SK-N-SH (cell line): Measurements from ENCODE around the gene CEP170. TPM values are rescaled to one million over a fixed set of nuclear protein-coding genes. Genes with fewer than 3 reads are reported as not detected.

Source experiments
- CTCF ChIA-PET: fragments of 300-600, 350-600 bp; formaldehyde crosslinking; extraction: SDS; loops from one replicate; lab custom pipeline; 2021; lab: Yijun Ruan, JAX
- POLR2A ChIA-PET: fragments of 350-600 bp; sonication (Branson Sonifier 250); formaldehyde crosslinking; extraction: SDS; loops from one replicate; lab custom pipeline; 2020; ENCODE audit warnings: antibody characterized with exemption, inconsistent platforms; lab: Yijun Ruan, JAX
- DNase-seq: peaks from one replicate; pipeline ENCODE4 v3.0.0; 2012
- H2AFZ ChIP-seq: fragments of 200-600 bp; sonication (generic); 2 replicates; pipeline ENCODE4 v1.8.1; 2016; ENCODE audit warnings: antibody characterized with exemption, mild to moderate bottlenecking, low read depth
- H3F3A ChIP-seq: fragments of 200-600 bp; sonication (generic); replicated peaks from 2 replicates; pipeline ENCODE3; 2016; ENCODE audit warnings: antibody characterized with exemption, mild to moderate bottlenecking; ENCODE audit not compliant: insufficient read depth
- H3K27ac ChIP-seq, 2 experiments: fragments of 200-500 bp in 1 of 2; fragments of 200-600 bp in 1 of 2; sonication (Bioruptor generic) in 1 of 2; sonication (generic), shearing (Covaris generic) in 1 of 2; 2 replicates each; pipeline versions ENCODE4 v1.5.1 to v1.6.1; 2014 to 2016; ENCODE audit warnings: low read depth in 2 of 2, inconsistent platforms in 1 of 2, low read length in 1 of 2, mild to moderate bottlenecking in 1 of 2, mixed read lengths in 1 of 2
- H3K27me3 ChIP-seq: fragments of 200-600 bp; sonication (generic), shearing (Covaris generic); 2 replicates; pipeline ENCODE4 v1.6.1; 2016; ENCODE audit warnings: mixed run types; ENCODE audit not compliant: insufficient read depth
- H3K36me3 ChIP-seq, 2 experiments: fragments of 200-500 bp in 1 of 2; fragments of 200-600 bp in 1 of 2; sonication (Bioruptor generic) in 1 of 2; sonication (generic) in 1 of 2; replicated peaks in 1 of 2; 2 replicates each; pipeline versions ENCODE3 to v1.5.1; 2014 to 2016; ENCODE audit warnings: low read length in 1 of 2, mild to moderate bottlenecking in 1 of 2; ENCODE audit not compliant: insufficient read depth in 2 of 2, control insufficient read depth in 1 of 2
- H3K4me1 ChIP-seq, 2 experiments: fragments of 200-500 bp in 1 of 2; fragments of 200-600 bp in 1 of 2; sonication (Bioruptor generic) in 1 of 2; sonication (generic), shearing (Covaris generic) in 1 of 2; 2 replicates each; pipeline versions ENCODE4 v1.5.1 to v1.6.1; 2014 to 2016; ENCODE audit warnings: low read depth in 1 of 2, low read length in 1 of 2, mixed run types in 1 of 2; ENCODE audit not compliant: insufficient read depth in 2 of 2, control insufficient read depth in 1 of 2
- H3K4me2 ChIP-seq: fragments of 200-600 bp; sonication (generic), shearing (Covaris generic); 2 replicates; pipeline ENCODE4 v1.6.1; 2017; ENCODE audit warnings: mixed run types
- H3K4me3 ChIP-seq, 2 experiments: fragments of 200-500 bp in 1 of 2; fragments of 200-600 bp in 1 of 2; sonication (Bioruptor generic) in 1 of 2; sonication (generic), shearing (Covaris generic) in 1 of 2; 2 replicates each; pipeline versions ENCODE4 v1.5.1 to v1.8.1; 2014 to 2016; ENCODE audit warnings: low read depth in 2 of 2, inconsistent platforms in 1 of 2, low read length in 1 of 2, mild to moderate bottlenecking in 1 of 2, mixed read lengths in 1 of 2, moderate library complexity in 1 of 2
- H3K79me2 ChIP-seq: fragments of 200-600 bp; sonication (generic); 2 replicates; pipeline ENCODE4 v1.8.1; 2017; ENCODE audit warnings: mild to moderate bottlenecking; ENCODE audit not compliant: insufficient read depth
- H3K9ac ChIP-seq: fragments of 200-600 bp; sonication (generic); 2 replicates; pipeline ENCODE4 v1.6.1; 2017; ENCODE audit warnings: mixed run types
- H3K9me2 ChIP-seq: fragments of 200-600 bp; sonication (generic); 2 replicates; pipeline ENCODE4 v1.6.1; 2017; ENCODE audit warnings: mixed run types
- H3K9me3 ChIP-seq: fragments of 200-600 bp; sonication (generic); 2 replicates; pipeline ENCODE4 v1.6.1; 2017; ENCODE audit warnings: mixed run types, mild to moderate bottlenecking, moderate library complexity
- H4K20me1 ChIP-seq: fragments of 200-600 bp; sonication (generic); 2 replicates; pipeline ENCODE4 v1.6.1; 2017; ENCODE audit warnings: mild to moderate bottlenecking, mixed run types; ENCODE audit not compliant: insufficient read depth
- CHD2 ChIP-seq: fragments of 150-350 bp; IDR thresholded peaks from 2 replicates; pipeline ENCODE4 v1.6.1; 2018; ENCODE audit warnings: low read length; ENCODE audit not compliant: partially characterized antibody
- ELF1 ChIP-seq: IDR thresholded peaks from 2 replicates; pipeline ENCODE4 v1.4.0; 2012
- FOSL2 ChIP-seq: IDR thresholded peaks from 2 replicates; pipeline ENCODE4 v1.4.0; 2012; ENCODE audit warnings: low read depth, mild to moderate bottlenecking, moderate library complexity, borderline replicate concordance
- FOXJ3 ChIP-seq: sonication (generic); formaldehyde crosslinking; IDR thresholded peaks from 2 replicates; pipeline ENCODE4 v1.5.1; 2020; ENCODE audit warnings: mild to moderate bottlenecking, missing genetic modification reagents
- NFIC ChIP-seq: IDR thresholded peaks from 2 replicates; pipeline ENCODE4 v1.4.0; 2012; ENCODE audit warnings: borderline replicate concordance
- PBX3 ChIP-seq: IDR thresholded peaks from 2 replicates; pipeline ENCODE4; 2012
- POLR2AphosphoS5 ChIP-seq: IDR thresholded peaks from 2 replicates; pipeline ENCODE4 v1.6.1; 2012; ENCODE audit warnings: low read depth, low read length
- RAD21 ChIP-seq: IDR thresholded peaks from 2 replicates; pipeline ENCODE4 v1.6.1; 2012; ENCODE audit warnings: mild to moderate bottlenecking, low read length
- RFX5 ChIP-seq: IDR thresholded peaks from 2 replicates; pipeline ENCODE4 v1.6.1; 2012; ENCODE audit warnings: mild to moderate bottlenecking, improper control_type of control experiment, low read length
- RXRA ChIP-seq: IDR thresholded peaks from 2 replicates; pipeline ENCODE4 v1.4.0; 2012; ENCODE audit warnings: low read depth, mild to moderate bottlenecking, borderline replicate concordance
- TCF12 ChIP-seq: IDR thresholded peaks from 2 replicates; pipeline ENCODE4 v1.4.0; 2012
- ZBTB33 ChIP-seq: IDR thresholded peaks from 2 replicates; pipeline ENCODE4 v1.4.0; 2012; ENCODE audit warnings: low read depth, borderline replicate concordance
- WGBS: methylation state at CpG from one replicate; pipeline ENCODE4 v1.1.6; 2017; ENCODE audit warnings: low lambda C conversion rate; 5-methylcytosine and 5-hydroxymethylcytosine counted together
- polyA plus RNA-seq, 3 experiments: library from polyadenylated mRNA; depleted of rRNA; stranded (reverse); fragments of >200 nt; gene quantifications; 2 replicates each; pipeline ENCODE4 v1.2.3, GENCODE V29; 2012
- TF ChIP-seq, protein P1 (sequence below): IDR thresholded peaks from 2 replicates; pipeline ENCODE4 v1.6.1; 2012; ENCODE audit warnings: mild to moderate bottlenecking, low read depth, low read length, moderate library complexity
- TF ChIP-seq, protein P2 (sequence below): fragments of 150-350 bp; IDR thresholded peaks from 2 replicates; pipeline ENCODE4 v1.6.1; 2017; ENCODE audit warnings: antibody characterized with exemption, low read length, low read depth, borderline replicate concordance

Gene CEP170
- polyA plus RNA-seq, 1 of the 3 experiments (the other 2 are of a cell fraction) = 67.2 TPM

DNA sequence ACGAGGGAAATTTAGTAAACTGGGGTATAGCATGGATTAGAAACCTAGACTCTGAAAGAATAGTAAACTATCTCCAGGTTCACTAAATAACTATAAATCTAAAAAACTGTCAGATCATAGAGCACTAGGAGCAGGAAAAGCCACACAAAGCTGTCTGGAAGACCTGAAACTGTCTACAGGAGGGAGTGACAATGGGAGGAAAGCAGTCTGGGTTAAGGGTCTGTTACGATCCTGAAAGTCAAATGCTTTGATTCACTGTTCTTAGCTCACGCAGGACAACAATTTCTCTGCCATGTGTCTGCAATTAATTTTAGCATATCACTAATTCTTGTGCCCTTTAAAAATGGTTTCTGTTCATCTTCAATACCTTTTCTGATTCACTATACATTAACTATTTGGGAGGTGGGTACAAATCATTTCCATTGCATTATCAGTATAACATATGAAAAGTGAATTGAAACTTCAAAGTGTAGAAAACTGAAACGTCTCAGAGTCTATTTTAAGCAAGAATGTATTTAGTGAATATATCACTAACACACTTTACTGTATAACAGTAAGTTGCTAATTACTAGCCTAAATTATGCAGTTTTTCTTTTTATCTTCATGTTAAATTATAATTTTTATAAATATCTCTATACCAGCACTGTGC, 18.4 kb downstream of the CEP170 start:
- peaks cover 98% of the 10 kb centered on the region for H4K20me1 ChIP-seq
- TF ChIP-seq TCF12 (no peak), FOXJ3 (CRISPR knock-in tag) (no peak), CHD2 (no peak), RAD21 (no peak), RXRA (no peak), NFIC (no peak), POLR2AphosphoS5 (no peak), PBX3 (no peak), ELF1 (no peak), ZBTB33 (no peak), FOSL2 (no peak), RFX5 (no peak)
- TF ChIP-seq, protein P1, sequence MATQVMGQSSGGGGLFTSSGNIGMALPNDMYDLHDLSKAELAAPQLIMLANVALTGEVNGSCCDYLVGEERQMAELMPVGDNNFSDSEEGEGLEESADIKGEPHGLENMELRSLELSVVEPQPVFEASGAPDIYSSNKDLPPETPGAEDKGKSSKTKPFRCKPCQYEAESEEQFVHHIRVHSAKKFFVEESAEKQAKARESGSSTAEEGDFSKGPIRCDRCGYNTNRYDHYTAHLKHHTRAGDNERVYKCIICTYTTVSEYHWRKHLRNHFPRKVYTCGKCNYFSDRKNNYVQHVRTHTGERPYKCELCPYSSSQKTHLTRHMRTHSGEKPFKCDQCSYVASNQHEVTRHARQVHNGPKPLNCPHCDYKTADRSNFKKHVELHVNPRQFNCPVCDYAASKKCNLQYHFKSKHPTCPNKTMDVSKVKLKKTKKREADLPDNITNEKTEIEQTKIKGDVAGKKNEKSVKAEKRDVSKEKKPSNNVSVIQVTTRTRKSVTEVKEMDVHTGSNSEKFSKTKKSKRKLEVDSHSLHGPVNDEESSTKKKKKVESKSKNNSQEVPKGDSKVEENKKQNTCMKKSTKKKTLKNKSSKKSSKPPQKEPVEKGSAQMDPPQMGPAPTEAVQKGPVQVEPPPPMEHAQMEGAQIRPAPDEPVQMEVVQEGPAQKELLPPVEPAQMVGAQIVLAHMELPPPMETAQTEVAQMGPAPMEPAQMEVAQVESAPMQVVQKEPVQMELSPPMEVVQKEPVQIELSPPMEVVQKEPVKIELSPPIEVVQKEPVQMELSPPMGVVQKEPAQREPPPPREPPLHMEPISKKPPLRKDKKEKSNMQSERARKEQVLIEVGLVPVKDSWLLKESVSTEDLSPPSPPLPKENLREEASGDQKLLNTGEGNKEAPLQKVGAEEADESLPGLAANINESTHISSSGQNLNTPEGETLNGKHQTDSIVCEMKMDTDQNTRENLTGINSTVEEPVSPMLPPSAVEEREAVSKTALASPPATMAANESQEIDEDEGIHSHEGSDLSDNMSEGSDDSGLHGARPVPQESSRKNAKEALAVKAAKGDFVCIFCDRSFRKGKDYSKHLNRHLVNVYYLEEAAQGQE = no peak
- TF ChIP-seq, protein P2, sequence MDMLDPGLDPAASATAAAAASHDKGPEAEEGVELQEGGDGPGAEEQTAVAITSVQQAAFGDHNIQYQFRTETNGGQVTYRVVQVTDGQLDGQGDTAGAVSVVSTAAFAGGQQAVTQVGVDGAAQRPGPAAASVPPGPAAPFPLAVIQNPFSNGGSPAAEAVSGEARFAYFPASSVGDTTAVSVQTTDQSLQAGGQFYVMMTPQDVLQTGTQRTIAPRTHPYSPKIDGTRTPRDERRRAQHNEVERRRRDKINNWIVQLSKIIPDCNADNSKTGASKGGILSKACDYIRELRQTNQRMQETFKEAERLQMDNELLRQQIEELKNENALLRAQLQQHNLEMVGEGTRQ = no peak
- TF ChIP-seq, all 33 proteins: peak for 0
- Histone ChIP-seq H3K4me3 (no peak overlapping the region), H3K79me2 (peaks cover 100% of the 10 kb centered on the region), H3K27ac (peak overlapping the region; percentile 41 to 44; a peak in 2 of 4 replicates), H3F3A (peaks cover 47% of the 10 kb centered on the region), H3K9me2 (no peaks in the 10 kb centered on the region), H3K4me2 (no peak overlapping the region), H3K9me3 (0 out of 2 replicates have a peak, but pooled peaks cover 8% of the 10 kb centered on the region), H3K9ac (no peak overlapping the region), H3K4me1 (peaks cover 0 to 15% of the 10 kb centered on the region in 2 experiments; a peak in 2 of 4 replicates), H3K27me3 (no peaks in the 10 kb centered on the region), H3K36me3 (peaks cover 5 to 74% of the 10 kb centered on the region in 2 experiments), H2AFZ (no peak overlapping the region)
- 85% methylated on average over 4 of the region's 4 CpGs for WGBS
- CTCF ChIA-PET = no interaction called here
- DNase-seq = no peak
- POLR2A ChIA-PET = no interaction called here
